KOPT-K1 (cell line): ENCODE data around the gene GRK1.

Experiments used
- H3K27ac ChIP-seq: fragments of 200-600 bp; sonication (generic); 2 replicates; pipeline ENCODE4 v1.5.1; 2016; ENCODE audit warnings: antibody characterized with exemption, mild to moderate bottlenecking, low read depth, low read length; ENCODE audit not compliant: poor library complexity, severe bottlenecking
- H3K36me3 ChIP-seq: fragments of 200-600 bp; sonication (generic); 2 replicates; pipeline ENCODE4 v1.5.1; 2017; ENCODE audit warnings: antibody characterized with exemption, mild to moderate bottlenecking, low read length, moderate library complexity; ENCODE audit not compliant: insufficient read depth
- H3K9me3 ChIP-seq: fragments of 200-600 bp; sonication (generic); 2 replicates; pipeline ENCODE4 v1.5.1; 2017; ENCODE audit warnings: antibody characterized with exemption, low read length, mild to moderate bottlenecking; ENCODE audit not compliant: insufficient read depth, poor library complexity, severe bottlenecking

GRK1 gene

DNA sequence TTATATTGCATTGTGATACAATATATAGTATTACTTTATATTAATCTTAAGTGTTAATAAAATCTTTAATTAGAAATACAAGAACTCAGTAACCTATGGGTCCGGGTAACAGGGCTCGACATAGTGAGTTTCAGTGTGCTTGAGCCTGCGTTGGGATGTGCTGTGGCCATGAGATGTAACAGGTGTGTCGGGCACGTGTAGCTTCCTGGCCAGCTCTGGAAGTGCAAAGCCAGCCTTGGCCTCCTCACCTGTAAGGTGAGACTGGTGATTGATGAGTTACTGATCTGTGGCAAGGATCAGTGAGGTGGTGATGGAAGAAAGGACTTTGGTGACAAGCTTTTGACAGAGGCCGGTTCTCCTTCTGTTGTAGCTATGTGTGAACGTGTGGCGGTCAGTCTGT lies 28.2 kb upstream of the GRK1 start:
- H3K36me3 ChIP-seq = peaks cover 97% of the 10 kb centered on the region
- no peak overlapping the region for H3K27ac ChIP-seq
- H3K9me3 ChIP-seq = no peaks in the 10 kb centered on the region

DNA sequence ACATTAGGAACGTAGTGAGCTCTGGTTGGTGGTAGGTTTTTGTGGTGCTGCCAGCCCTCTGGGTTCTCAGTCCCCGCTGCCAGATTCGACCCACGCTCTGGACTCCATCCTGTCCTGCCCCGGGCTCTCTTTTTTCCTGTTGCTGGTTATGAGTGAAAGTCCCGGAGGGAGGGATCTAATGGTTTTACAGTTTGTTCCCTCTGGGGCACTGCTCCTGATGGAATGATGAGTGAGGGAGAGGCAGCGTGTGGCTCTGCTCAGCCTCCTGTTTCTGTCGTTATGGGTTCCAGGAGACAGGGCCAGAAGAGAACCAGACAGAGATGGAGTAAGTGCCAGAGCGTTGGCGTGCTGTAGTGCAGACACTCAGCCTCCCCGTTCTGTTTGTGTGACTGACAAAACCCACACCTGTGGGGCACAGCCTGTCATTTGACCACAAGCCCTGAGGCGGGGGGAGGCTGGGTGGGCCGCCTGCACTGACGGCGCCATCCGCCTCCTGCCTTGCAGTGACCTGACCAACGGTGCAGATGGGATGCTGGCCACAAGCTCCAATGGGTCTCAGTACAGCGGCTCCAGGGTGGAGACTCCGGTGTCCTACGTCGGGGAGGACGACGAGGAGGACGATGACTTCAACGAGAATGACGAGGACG lies 27.3 kb upstream of the GRK1 start:
- peaks cover 96% of the 10 kb centered on the region for H3K36me3 ChIP-seq
- H3K27ac ChIP-seq = no peak overlapping the region
- H3K9me3 ChIP-seq = no peaks in the 10 kb centered on the region

DNA sequence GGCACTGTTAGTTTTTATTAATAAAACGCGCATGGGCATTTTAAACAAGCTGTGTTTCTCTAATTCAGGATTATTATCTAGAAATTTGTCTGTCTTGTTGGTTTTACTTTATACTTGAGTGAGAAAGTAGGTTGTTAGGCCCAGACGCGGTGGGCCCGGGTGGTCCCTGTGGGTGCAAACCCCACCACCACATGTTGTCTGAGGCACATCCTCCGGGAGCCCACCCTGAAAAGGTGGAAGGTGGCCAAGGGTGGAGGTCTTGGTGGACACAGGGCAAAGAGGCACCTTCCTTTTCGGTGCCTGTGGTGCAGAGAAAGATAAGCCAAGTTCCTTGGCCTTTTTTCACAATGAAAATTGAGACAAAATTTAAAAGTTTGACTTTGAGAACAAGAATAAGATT lies 25.6 kb upstream of the GRK1 start:
- H3K36me3 ChIP-seq = peaks cover 86% of the 10 kb centered on the region
- no peak overlapping the region for H3K27ac ChIP-seq
- no peaks in the 10 kb centered on the region for H3K9me3 ChIP-seq

DNA sequence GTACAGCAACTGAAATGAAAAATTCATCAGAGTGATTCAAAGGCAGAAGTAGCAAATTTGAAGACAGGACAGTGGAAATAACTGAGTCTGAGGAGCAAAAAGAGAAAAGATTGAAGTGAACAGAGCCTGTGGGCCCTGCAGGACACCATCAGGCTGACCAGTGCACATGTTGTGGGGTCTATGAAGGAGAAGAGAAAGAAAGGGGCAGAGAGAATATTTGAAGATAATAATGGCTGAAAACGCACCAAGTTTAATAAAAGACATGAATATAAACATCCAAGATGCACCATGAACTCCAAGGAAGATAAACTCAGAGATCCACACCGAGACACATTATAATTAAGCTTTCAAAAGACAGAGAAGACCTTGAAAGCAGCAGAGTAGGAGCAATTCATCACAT lies 24.5 kb upstream of the GRK1 start:
- peaks cover 75% of the 10 kb centered on the region for H3K36me3 ChIP-seq
- no peaks in the 10 kb centered on the region for H3K9me3 ChIP-seq
- H3K27ac ChIP-seq = no peak overlapping the region

DNA sequence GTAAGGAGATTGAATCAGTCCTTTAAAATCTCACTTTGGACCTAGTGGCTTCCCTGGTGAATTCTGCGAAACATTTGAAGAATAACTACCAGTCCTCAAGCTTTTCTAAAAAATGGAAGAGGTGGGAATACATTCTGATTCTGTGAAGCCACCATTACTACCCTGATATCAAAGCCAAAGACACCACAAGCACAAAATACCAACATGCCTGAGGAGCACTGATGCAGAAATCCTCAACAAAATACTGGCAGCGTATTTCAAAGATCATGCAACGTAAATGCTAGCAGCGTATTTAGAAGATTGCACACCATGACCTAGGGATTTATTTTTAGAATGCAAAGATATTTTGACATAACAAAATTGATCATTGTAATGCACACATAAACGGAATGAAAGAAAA lies 23.4 kb upstream of the GRK1 start:
- no peaks in the 10 kb centered on the region for H3K9me3 ChIP-seq
- no peak overlapping the region for H3K27ac ChIP-seq
- H3K36me3 ChIP-seq = peaks cover 73% of the 10 kb centered on the region

DNA sequence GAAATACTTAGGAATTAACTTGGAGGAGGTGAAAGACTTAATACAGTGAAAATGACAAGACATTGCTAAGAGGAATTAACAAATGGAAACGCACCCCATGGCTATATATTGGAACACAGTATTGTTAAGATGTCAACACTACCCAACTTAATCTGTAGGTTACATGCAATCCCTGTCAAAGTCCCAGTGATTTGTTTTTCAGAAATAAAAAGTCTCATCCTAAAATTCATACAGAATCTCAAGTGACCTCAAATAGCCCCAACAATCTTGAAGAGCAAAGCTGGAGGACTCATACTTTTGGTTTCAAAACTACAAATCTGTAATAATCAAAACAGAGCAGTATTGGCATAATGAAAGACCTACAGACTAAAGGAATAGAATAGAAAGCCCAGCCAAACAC lies 22.2 kb upstream of the GRK1 start:
- H3K9me3 ChIP-seq = no peaks in the 10 kb centered on the region
- H3K27ac ChIP-seq = no peak overlapping the region
- peaks cover 66% of the 10 kb centered on the region for H3K36me3 ChIP-seq

DNA sequence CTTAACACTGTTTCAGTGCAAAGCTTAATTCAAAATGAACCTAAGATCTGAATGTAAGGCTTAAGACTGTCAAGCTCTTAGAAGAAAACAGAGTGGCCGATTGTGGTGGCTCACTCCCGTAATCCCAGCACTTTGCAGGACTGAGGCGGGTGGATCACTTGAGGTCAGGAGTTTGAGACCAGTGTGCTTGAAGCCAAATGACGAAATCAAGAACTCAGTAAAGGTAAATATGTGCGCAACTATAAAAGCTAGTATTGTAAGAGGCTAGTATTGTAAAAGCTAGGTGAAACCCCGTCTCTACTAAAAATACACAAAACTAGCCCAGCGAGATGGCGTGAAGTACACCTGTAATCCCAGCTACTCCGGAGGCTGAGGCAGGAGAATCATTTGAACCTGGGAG lies 21.7 kb upstream of the GRK1 start:
- Histone ChIP-seq H3K36me3 (peaks cover 60% of the 10 kb centered on the region), H3K9me3 (no peaks in the 10 kb centered on the region), H3K27ac (no peak overlapping the region)

DNA sequence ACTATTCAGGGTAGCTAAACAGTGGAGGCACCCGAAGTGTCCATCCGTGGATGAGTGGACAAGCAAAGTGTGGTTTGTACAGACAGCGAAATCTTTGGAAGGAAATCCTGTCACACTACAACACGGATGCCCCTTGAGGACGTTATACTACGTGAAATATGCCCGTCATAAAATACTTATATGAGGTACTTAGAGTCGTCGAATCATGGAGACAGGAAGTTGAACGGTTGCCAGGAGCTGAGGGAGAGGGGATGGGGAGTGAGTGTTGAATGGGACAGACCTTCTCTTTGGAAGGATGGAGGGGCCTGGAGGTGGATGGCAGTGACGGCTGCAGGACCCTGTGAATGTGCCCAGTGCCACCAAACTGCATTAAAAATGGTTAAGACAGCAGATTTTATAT lies 20.6 kb upstream of the GRK1 start:
- Histone ChIP-seq H3K36me3 (peaks cover 53% of the 10 kb centered on the region), H3K27ac (no peak overlapping the region), H3K9me3 (no peaks in the 10 kb centered on the region)

DNA sequence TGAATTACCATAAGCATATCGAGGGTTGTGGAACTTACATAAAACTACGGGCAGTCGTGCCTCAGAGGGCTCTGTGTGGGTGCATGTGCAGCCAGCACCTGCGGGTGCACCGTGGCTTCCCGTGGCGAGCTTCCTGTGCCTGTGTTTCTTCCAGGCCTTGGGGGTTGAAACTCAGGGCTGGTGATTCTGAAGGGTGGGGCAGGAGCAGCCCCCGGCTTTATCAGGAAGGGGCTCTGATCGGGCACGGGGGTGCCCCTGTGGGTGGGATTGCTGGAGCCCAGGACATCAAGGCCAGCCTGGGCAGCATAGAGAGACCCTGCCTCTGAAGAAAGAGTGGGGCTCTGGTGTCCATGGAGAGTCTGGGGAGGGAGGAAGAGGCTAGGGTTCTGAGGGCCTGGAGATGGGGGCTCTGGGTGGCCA lies 20.1 kb upstream of the GRK1 start:
- Histone ChIP-seq H3K27ac (no peak overlapping the region), H3K9me3 (no peaks in the 10 kb centered on the region)

DNA sequence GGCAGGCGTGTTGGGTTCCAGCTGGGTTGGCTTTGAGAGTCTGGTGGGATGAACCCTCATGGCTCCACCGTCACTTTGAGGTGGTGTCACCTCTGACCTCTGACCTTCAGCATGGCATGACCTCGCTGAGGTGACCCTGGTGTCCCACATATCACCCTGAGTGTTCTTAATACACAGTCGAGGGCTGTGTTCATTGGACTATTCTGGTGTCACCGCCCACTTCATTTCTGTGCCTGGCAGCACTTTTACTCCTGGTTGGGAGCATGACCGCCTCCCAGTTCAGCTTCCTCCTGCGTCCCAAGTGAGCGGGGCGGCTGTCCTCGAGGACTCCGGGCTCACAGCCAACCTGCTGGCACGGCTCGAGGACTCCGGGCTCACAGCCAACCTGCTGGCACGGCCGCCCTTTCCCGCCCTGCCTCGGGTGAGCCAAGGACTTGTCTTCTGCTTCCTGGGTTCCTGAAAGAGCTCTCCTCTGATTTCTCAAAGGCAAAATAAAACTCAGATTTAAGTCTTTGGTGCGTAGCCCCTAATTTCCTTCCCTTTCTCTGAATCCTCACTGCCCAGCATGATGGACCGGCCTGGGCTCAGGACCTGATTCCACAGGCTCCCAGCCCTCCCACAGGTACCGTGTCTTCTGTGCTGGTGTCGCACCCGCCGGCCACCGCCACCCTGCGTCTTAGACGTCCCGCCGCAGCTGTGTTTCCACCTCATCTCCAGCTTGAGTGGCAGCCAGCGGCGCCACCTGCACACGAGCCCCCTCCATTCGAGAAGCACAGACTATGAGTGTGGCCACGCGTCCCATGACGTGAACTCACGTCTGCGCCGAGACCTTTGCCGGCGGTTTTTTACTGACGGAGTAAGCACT lies 19.4 kb upstream of the GRK1 start:
- Histone ChIP-seq H3K36me3 (peaks cover 41% of the 10 kb centered on the region), H3K9me3 (no peaks in the 10 kb centered on the region), H3K27ac (no peak overlapping the region)

More for the DNA sequence above, 20.1 kb upstream of the GRK1 start:
- H3K36me3 ChIP-seq = peaks cover 47% of the 10 kb centered on the region

DNA sequence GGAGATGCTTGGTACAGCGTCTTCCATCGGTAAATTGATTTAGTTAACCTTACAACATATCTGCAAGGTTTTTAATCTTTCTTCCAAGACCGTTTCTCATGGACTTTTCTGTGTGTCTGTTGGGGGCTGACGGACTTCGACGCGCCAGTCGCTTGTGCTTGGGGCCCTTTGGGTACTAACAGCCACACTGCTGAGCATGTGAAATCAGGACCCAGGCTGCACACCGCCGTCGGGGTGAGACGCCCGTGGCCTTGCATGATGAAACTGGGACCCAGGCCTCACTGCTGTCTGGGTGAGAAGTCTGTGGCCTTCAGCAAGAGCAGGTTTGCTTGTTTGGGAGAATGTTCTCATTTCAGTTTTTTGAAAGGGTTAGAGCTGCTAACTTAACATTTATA lies 18.8 kb upstream of the GRK1 start:
- peaks cover 34% of the 10 kb centered on the region for H3K36me3 ChIP-seq
- H3K27ac ChIP-seq = no peak overlapping the region
- no peaks in the 10 kb centered on the region for H3K9me3 ChIP-seq

DNA sequence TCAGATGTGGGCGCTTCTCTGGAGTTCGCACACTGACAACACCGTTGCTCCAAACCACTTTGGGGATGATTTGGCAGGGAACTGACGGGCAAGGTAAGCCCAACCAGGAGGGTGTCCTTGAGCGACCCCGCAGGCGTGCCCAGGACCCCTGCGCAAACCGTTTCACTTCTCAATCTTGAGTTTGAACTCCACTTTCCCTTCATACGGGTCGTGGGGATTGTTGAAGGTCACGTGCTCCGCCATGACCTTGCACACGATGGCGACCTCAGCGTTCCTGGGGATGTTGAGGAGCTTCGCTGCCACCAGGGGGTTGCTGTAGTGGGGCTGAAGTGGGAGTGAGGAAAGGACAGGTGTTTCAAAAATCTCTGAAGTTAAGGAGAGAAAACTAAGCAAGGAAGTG lies 17.8 kb upstream of the GRK1 start:
- Histone ChIP-seq H3K36me3 (peaks cover 24% of the 10 kb centered on the region), H3K27ac (no peak overlapping the region)

DNA sequence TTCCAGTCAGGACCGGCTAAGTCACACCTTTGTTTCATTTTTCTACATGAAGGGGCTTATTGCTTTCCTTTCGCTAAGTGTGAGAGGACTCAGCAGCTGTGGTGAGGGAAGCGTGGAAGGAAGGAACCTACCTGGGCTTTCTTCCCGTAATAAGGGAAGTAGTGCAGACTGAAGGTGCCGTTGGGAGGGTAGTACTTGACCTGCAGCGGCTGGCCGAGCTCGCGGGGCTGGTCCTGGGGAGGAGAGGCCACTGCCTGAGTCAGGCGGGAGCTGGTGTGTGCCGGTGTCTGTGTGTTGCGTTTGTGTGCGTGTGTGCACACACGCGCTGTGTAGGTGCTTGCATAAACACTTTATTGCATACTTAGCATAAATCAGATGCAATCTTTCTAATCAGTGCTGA lies 16.7 kb upstream of the GRK1 start:
- Histone ChIP-seq H3K9me3 (no peaks in the 10 kb centered on the region), H3K36me3 (peaks cover 15% of the 10 kb centered on the region; the same call in 1 of the 2 replicates), H3K27ac (no peak overlapping the region)

More for the DNA sequence above, 17.8 kb upstream of the GRK1 start:
- H3K9me3 ChIP-seq = no peaks in the 10 kb centered on the region

DNA sequence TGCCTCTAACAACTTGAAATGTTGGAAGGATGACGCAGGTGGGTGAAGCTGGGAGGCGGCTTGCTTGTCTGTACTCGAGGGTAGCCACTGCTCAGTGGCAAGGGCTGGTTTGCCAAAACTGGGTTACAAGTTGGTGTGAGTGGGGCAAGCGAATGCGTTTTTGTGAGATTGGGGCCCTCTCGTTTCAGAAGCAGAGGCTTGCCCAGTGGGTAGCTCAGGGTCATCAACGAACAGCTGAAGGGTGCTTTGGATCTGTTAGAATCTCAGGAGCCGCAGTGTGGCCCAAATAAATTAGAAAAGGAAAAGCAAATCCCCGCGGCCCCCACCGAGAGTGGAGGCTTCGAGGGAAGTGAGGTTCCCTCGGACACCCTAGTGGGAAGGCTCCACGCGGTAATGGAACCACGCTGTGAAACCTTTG lies 16.3 kb upstream of the GRK1 start:
- no peaks in the 10 kb centered on the region for H3K9me3 ChIP-seq

DNA sequence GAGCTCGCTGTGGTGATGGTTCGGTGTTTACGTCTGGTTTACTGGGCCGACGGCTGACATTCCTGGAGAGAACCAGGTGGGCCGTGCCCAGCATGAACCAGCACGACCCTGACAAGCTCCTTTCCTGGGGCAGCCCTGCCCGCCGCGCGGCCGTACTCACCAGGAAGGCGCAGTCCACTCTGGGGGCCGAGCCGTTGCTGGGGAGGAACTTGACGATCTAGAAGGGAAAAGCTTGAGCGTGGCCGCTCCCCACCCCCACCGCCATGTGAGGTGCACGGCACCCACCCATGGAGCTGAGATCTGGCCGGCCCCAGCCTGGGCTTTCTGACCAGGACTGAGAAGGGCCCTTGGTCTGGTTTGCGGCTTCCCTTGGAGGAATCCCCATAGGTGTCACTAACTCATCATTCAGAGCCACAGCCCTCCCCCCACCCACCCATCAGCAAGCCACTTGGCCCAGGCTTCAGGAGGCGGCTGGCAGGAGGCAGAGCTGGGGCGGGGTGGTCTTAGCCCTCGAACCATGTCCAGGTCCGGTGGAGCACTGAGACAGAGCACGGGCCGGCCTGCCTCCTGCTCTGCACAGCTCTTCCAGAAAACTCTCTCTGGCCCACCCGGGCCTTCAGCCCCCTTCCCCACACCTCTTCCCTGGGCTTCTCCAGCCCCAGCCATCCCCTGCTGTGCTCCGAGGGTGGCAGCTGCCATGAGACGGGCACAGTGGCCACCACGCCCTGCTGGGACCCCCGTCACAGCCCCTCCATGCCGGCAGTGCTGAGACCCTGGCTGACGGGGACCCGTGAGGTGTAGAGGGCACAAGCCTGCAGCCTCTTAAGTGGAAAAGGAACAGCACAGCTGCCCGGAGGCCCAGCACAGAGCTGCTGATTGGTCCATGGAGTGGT lies 15.3 kb upstream of the GRK1 start:
- no peak overlapping the region for H3K27ac ChIP-seq
- H3K36me3 ChIP-seq = peaks cover 13% of the 10 kb centered on the region; the same call in 1 of the 2 replicates
- no peaks in the 10 kb centered on the region for H3K9me3 ChIP-seq

More for the DNA sequence above, 16.3 kb upstream of the GRK1 start:
- Histone ChIP-seq H3K36me3 (peaks cover 13% of the 10 kb centered on the region; the same call in 1 of the 2 replicates), H3K27ac (no peak overlapping the region)
